Spleen (tissue), 11 donors: ENCODE measurements around the gene NUDT8. TPM values are rescaled to one million over a fixed set of nuclear protein-coding genes. Genes with fewer than 3 reads are reported as not detected.

Experiments
- DNase-seq: peaks from one replicate; pipeline ENCODE4 v3.0.0-alpha.2; 2020
- H3K27ac ChIP-seq, 8 donors: fragments of 200-600 bp; sonication (generic) in 7 of 8; 1 replicate in 4 of 8; 2 replicates in 4 of 8; pipeline versions ENCODE4 v1.5.0 to v1.8.0; 2016 to 2021; ENCODE audit warnings: inconsistent platforms in 4 of 8, mild to moderate bottlenecking in 4 of 8, moderate library complexity in 1 of 8
- H3K27me3 ChIP-seq, 7 donors: fragments of 200-600 bp; sonication (generic) in 6 of 7; replicated peaks in 1 of 7; 1 replicate in 4 of 7; 2 replicates in 3 of 7; pipeline versions ENCODE4 v1.5.0 to v1.8.0; 2016 to 2021; ENCODE audit warnings: inconsistent platforms in 3 of 7, mild to moderate bottlenecking in 1 of 7
- H3K36me3 ChIP-seq, 6 donors: fragments of 200-600 bp; sonication (generic) in 5 of 6; 1 replicate in 4 of 6; 2 replicates in 2 of 6; pipeline versions ENCODE4 v1.5.0 to v1.8.0; 2016 to 2021; ENCODE audit warnings: inconsistent platforms in 2 of 6
- H3K4me1 ChIP-seq, 6 donors: fragments of 200-600 bp; sonication (generic) in 5 of 6; 1 replicate in 3 of 6; 2 replicates in 3 of 6; pipeline versions ENCODE4 v1.5.0 to v1.8.0; 2016 to 2021; ENCODE audit warnings: inconsistent platforms in 3 of 6
- H3K4me3 ChIP-seq, 8 donors: fragments of 200-600 bp; sonication (generic) in 7 of 8; 1 replicate in 4 of 8; 2 replicates in 4 of 8; pipeline versions ENCODE4 v1.5.0 to v1.8.0; 2016 to 2021; ENCODE audit warnings: inconsistent platforms in 4 of 8, mild to moderate bottlenecking in 4 of 8, moderate library complexity in 2 of 8
- H3K9me3 ChIP-seq, 8 donors: fragments of 200-600 bp; sonication (generic) in 7 of 8; 1 replicate in 4 of 8; 2 replicates in 4 of 8; pipeline versions ENCODE4 v1.5.0 to v1.8.0; 2016 to 2021; ENCODE audit warnings: inconsistent platforms in 4 of 8
- CTCF ChIP-seq, 11 experiments: fragments of 200-600 bp in 7 of 11; fragments of 450-650 bp in 4 of 11; sonication (generic) in 4 of 11; IDR thresholded peaks in 8 of 11; conservative IDR thresholded peaks in 3 of 11; 1 replicate in 7 of 11; 2 replicates in 4 of 11; pipeline versions ENCODE4 v1.4.0 to v1.8.0; 2016 to 2021; ENCODE audit warnings: antibody characterized with exemption in 11 of 11, inconsistent platforms in 4 of 11, mild to moderate bottlenecking in 1 of 11
- POLR2A ChIP-seq, 3 donors: fragments of 450-650 bp; IDR thresholded peaks; one replicate each; pipeline ENCODE4 v1.5.1; 2017; ENCODE audit warnings: antibody characterized with exemption in 3 of 3, mild to moderate bottlenecking in 1 of 3
- POLR2AphosphoS5 ChIP-seq, 3 donors: sonication (generic); formaldehyde crosslinking; IDR thresholded peaks; one replicate each; pipeline ENCODE4 v1.5.1; 2017; ENCODE audit warnings: antibody characterized with exemption in 3 of 3
- WGBS, 5 donors: extraction: QIAGEN DNeasy Blood & Tissue Kit in 3 of 5; methylation state at CpG; one replicate each; pipeline versions ENCODE4 v1.1.5 to v1.1.7; 2013 to 2018; 5-methylcytosine and 5-hydroxymethylcytosine counted together
- intact Hi-C: fragments of 100-400 bp; cut with DNase I; formaldehyde crosslinking; loops from one replicate; pipeline ENCODE4 v1.15.0; 2023; ENCODE audit warnings: low total_unique reads
- polyA plus RNA-seq, 3 donors: library from polyadenylated mRNA; stranded (reverse); fragments of 200-250 nt; gene quantifications; one replicate each; pipeline ENCODE4 v1.2.1, GENCODE V29; 2013
- total RNA-seq, 7 donors: library from RNA; depleted of rRNA in 3 of 7; stranded (reverse); fragments of >200 nt in 3 of 7; fragmentation: NEBNext Ultra II Directional in 4 of 7; extraction: Animal tissue kit (Norgen Biotek cat#: 25700) in 4 of 7; gene quantifications; one replicate each; pipeline versions ENCODE4 v1.1.0 to v1.2.1, GENCODE V29; 2016 to 2021
- donor health status: healthy with polysubstance abuse.
- donor health status: DM: no; HTN: no; CAD: no; lungs with moderate emphysema.
- donor health status: DM: no; HTN: no; CAD: no.
- donor health status: Bipolar disorder and iron deficiency.
- donor health status: healthy.
- donor health status: DM: no; HTN: no; CAD: no.
- donor health status: DM: yes; HTN: yes; CAD: no.

NUDT8 gene
- total and polyA plus RNA-seq, 10 donors: 2.7 to 9.2 (median 5.9) TPM

GRCh38 chr11:67652965-67653845 lies 23.5 kb upstream of the NUDT8 start:
- Histone ChIP-seq H3K27me3 (peaks cover 0 to 2% (median 0%) of the 10 kb centered on the region in 7 donors), H3K36me3 (no peaks in the 10 kb centered on the region), H3K4me1 (peaks cover 13 to 35% (median 26%) of the 10 kb centered on the region in 6 donors), H3K4me3 (no peak overlapping the region), H3K9me3 (peaks cover 0 to 21% (median 10%) of the 10 kb centered on the region in 8 donors), H3K27ac (no peak overlapping the region)
- WGBS, 5 donors: 85 to 90% (median 88%) methylated on average over 14 to 15 of the region's 15 CpGs
- intact Hi-C loops: no loop called here
- TF ChIP-seq POLR2A (IDR thresholded peaks at IDR 0.05): no peak
- TF ChIP-seq CTCF (IDR thresholded peaks at IDR 0.05 in 8 of 11, conservative IDR thresholded peaks at IDR 0.05 in 3 of 11): no peak
- TF ChIP-seq POLR2AphosphoS5 (IDR thresholded peaks at IDR 0.05): no peak
- peak; percentile 18 for DNase-seq

GRCh38 chr11:67651976-67652781 lies 22.4 kb upstream of the NUDT8 start:
- no peak for TF ChIP-seq POLR2AphosphoS5 (IDR thresholded peaks at IDR 0.05)
- no peak for TF ChIP-seq POLR2A (IDR thresholded peaks at IDR 0.05)
- no peak for TF ChIP-seq CTCF (IDR thresholded peaks at IDR 0.05 in 8 of 11, conservative IDR thresholded peaks at IDR 0.05 in 3 of 11)
- 52 to 67% (median 56%) methylated on average over 13 of the region's 13 CpGs for WGBS, 5 donors
- no peak overlapping the region for H3K27ac ChIP-seq

GRCh38 chr11:67649634-67650510 lies 20.1 kb upstream of the NUDT8 start:
- intact Hi-C loops: no loop called here
- 70 to 86% (median 75%) methylated on average over 21 to 22 of the region's 22 CpGs for WGBS, 5 donors
- Histone ChIP-seq H3K9me3 (no peaks in the 10 kb centered on the region), H3K4me3 (peak overlapping the region; percentile 27 to 72 (median 40)), H3K4me1 (peaks cover 38 to 66% (median 58%) of the 10 kb centered on the region in 6 donors), H3K36me3 (no peaks in the 10 kb centered on the region), H3K27ac (peak overlapping the region; percentile 51 to 83 (median 74)), H3K27me3 (peaks cover 0 to 23% (median 0%) of the 10 kb centered on the region in 7 donors)
- TF ChIP-seq CTCF (IDR thresholded peaks at IDR 0.05 in 8 of 11, conservative IDR thresholded peaks at IDR 0.05 in 3 of 11) (no peak), POLR2AphosphoS5 (IDR thresholded peaks at IDR 0.05) (no peak), POLR2A (IDR thresholded peaks at IDR 0.05) (no peak)
- no peak for DNase-seq

More at GRCh38 chr11:67651976-67652781, 22.4 kb upstream of the NUDT8 start:
- Histone ChIP-seq H3K4me1 (peaks cover 20 to 43% (median 36%) of the 10 kb centered on the region in 6 donors), H3K27me3 (peaks cover 0 to 12% (median 0%) of the 10 kb centered on the region in 7 donors), H3K9me3 (peaks cover 0 to 18% (median 10%) of the 10 kb centered on the region in 8 donors), H3K36me3 (no peaks in the 10 kb centered on the region), H3K4me3 (no peak overlapping the region)
- intact Hi-C loops: no loop called here
- DNase-seq: peak; percentile 23
